B cell (primary cell): ENCODE measurements around the gene ZCCHC2. TPM values are rescaled to one million over a fixed set of nuclear protein-coding genes. Genes with fewer than 3 reads are reported as not detected.

Experiments
- ATAC-seq: fragments of 200-7000 bp; cut with Tn5 transposase; one replicate; pipeline ENCODE4 v1.10.0; 2021; ENCODE audit warnings: low read depth, mild to moderate bottlenecking, moderate number of reproducible peaks, moderate library complexity
- CTCF ChIA-PET: fragments of 350-600 bp; sonication (Branson Sonifier 250); formaldehyde crosslinking; loops from one replicate; lab custom pipeline; 2021; ENCODE audit warnings: antibody characterized with exemption, inconsistent platforms; lab: Charles Lee
- POLR2A ChIA-PET: fragments of 350-600 bp; sonication (Branson Sonifier 250); formaldehyde crosslinking; loops from one replicate; lab custom pipeline; 2021; ENCODE audit warnings: antibody characterized with exemption; lab: Charles Lee
- DNase-seq: peaks from one replicate; pipeline ENCODE4 v3.0.0; 2013
- H2AFZ ChIP-seq: 2 replicates; pipeline ENCODE4 v1.6.1; 2012; ENCODE audit warnings: mild to moderate bottlenecking, low read depth, low read length; ENCODE audit not compliant: insufficient read depth, poor library complexity, severe bottlenecking
- H3K27ac ChIP-seq, 2 donors: 1 replicate in 1 of 2; 2 replicates in 1 of 2; pipeline ENCODE4 v1.5.1; 2012 to 2013; ENCODE audit warnings: low read length in 2 of 2, mild to moderate bottlenecking in 2 of 2, moderate library complexity in 1 of 2
- H3K27me3 ChIP-seq, 4 experiments: fragments of 200-600 bp in 1 of 4; sonication (generic) in 1 of 4; replicated peaks in 1 of 4; 1 replicate in 2 of 4; 2 replicates in 2 of 4; pipeline versions ENCODE4 v1.6.1 to v1.7.0; 2013 to 2016; ENCODE audit warnings: low read length in 3 of 4, mild to moderate bottlenecking in 2 of 4, mixed read lengths in 1 of 4, moderate library complexity in 1 of 4; ENCODE audit not compliant: insufficient read depth in 4 of 4, control insufficient read depth in 3 of 4; ENCODE audit errors: control extremely low read depth in 1 of 4
- H3K36me3 ChIP-seq, 2 experiments: replicated peaks in 1 of 2; 1 replicate in 1 of 2; 2 replicates in 1 of 2; pipeline versions ENCODE4 v1.6.1 to v1.7.1; 2013; ENCODE audit warnings: low read length in 1 of 2; ENCODE audit not compliant: insufficient read depth in 2 of 2, control insufficient read depth in 1 of 2; ENCODE audit errors: control extremely low read depth in 1 of 2, extremely low read depth in 1 of 2
- H3K4me1 ChIP-seq, 2 donors: fragments of 200-600 bp in 1 of 2; sonication (generic) in 1 of 2; 1 replicate in 1 of 2; 2 replicates in 1 of 2; pipeline versions ENCODE4 v1.5.1 to v1.6.1; 2013 to 2017; ENCODE audit warnings: low read length in 2 of 2; ENCODE audit not compliant: control insufficient read depth in 2 of 2, insufficient read depth in 2 of 2
- H3K4me2 ChIP-seq: replicated peaks from 2 replicates; pipeline ENCODE3; 2012; ENCODE audit warnings: mild to moderate bottlenecking, low read depth, low read length; ENCODE audit not compliant: poor library complexity, severe bottlenecking
- H3K4me3 ChIP-seq, 5 experiments: fragments of 200-600 bp in 1 of 5; sonication (generic) in 1 of 5; 1 replicate in 3 of 5; 2 replicates in 2 of 5; pipeline versions ENCODE4 v1.5.1 to v1.7.0; 2011 to 2016; ENCODE audit warnings: low read length in 4 of 5, mild to moderate bottlenecking in 4 of 5, low read depth in 2 of 5, control low read depth in 1 of 5, moderate library complexity in 1 of 5; ENCODE audit not compliant: insufficient read depth in 1 of 5; ENCODE audit errors: control extremely low read depth in 1 of 5, extremely low read depth in 1 of 5
- H3K79me2 ChIP-seq: fragments of 200-600 bp; sonication (generic); one replicate; pipeline ENCODE4 v1.6.0; 2016; ENCODE audit warnings: low read length; ENCODE audit not compliant: control insufficient read depth, insufficient read depth
- H3K9ac ChIP-seq: fragments of 200-600 bp; sonication (generic); 2 replicates; pipeline ENCODE4 v1.6.1; 2017; ENCODE audit warnings: mild to moderate bottlenecking, low read length, moderate library complexity
- H3K9me3 ChIP-seq, 3 donors: one replicate each; pipeline versions ENCODE4 v1.6.1 to v1.7.1; 2013; ENCODE audit warnings: low read length in 2 of 3; ENCODE audit not compliant: control insufficient read depth in 2 of 3, insufficient read depth in 1 of 3; ENCODE audit errors: control extremely low read depth in 1 of 3
- H4K20me1 ChIP-seq: 2 replicates; pipeline ENCODE4 v1.6.0; 2012; ENCODE audit warnings: mild to moderate bottlenecking, low read length; ENCODE audit not compliant: insufficient read depth, control insufficient read depth, poor library complexity, severe bottlenecking
- H3K27ac Mint-ChIP-seq: one replicate; pipeline ENCODE4 v1.8.0; 2021; ENCODE audit warnings: mixed read lengths
- H3K27me3 Mint-ChIP-seq: one replicate; pipeline ENCODE4 v1.8.0; 2021; ENCODE audit warnings: mixed read lengths
- H3K4me1 Mint-ChIP-seq: one replicate; pipeline ENCODE4 v1.8.0; 2021; ENCODE audit warnings: mixed read lengths
- H3K4me3 Mint-ChIP-seq: one replicate; pipeline ENCODE4 v1.8.0; 2021; ENCODE audit warnings: mixed read lengths
- H3K9me3 Mint-ChIP-seq: one replicate; pipeline ENCODE4 v1.8.0; 2022; ENCODE audit warnings: mixed read lengths; ENCODE audit not compliant: insufficient read depth
- CTCF ChIP-seq: fragments of 200-600 bp; IDR thresholded peaks from one replicate; pipeline ENCODE4 v1.8.0; 2022; ENCODE audit warnings: antibody characterized with exemption, mild to moderate bottlenecking
- EZH2 ChIP-seq: IDR thresholded peaks from 2 replicates; pipeline ENCODE4 v1.6.1; 2012; ENCODE audit warnings: borderline replicate concordance, low read depth, mild to moderate bottlenecking, moderate library complexity, low read length; ENCODE audit not compliant: insufficient read depth, poor library complexity, severe bottlenecking
- WGBS: methylation state at CpG from one replicate; pipeline ENCODE4 v1.1.5; 2013; ENCODE audit warnings: missing lambda C conversion rate; ENCODE audit not compliant: insufficient coverage; 5-methylcytosine and 5-hydroxymethylcytosine counted together
- intact Hi-C: fragments of 100-400 bp; cut with micrococcal nuclease; formaldehyde crosslinking; loops from one replicate; pipeline ENCODE4 v1.10.0; 2022
- polyA plus RNA-seq: library from polyadenylated mRNA; depleted of rRNA; stranded (reverse); fragments of >200 nt; gene quantifications from 2 replicates; pipeline ENCODE4 v1.2.3, GENCODE V29; 2012
- total RNA-seq, 2 donors: library from RNA; stranded (reverse); fragments of 120-200 nt in 1 of 2; gene quantifications; 1 replicate in 1 of 2; 2 replicates in 1 of 2; pipeline versions ENCODE4 v1.2.3 to v1.2.4, GENCODE V29; 2013 to 2022

ZCCHC2 gene
- total and polyA plus RNA-seq, 2 donors (not counting 1 experiment from before 2014, with no cell fraction given): 24.5 to 53.7 TPM

GRCh38 chr18:62610351-62610700 lies 87.5 kb downstream of the ZCCHC2 start:
- H3K36me3 ChIP-seq: no peaks in the 10 kb centered on the region
- H2AFZ ChIP-seq: no peak overlapping the region
- intact Hi-C loops: no loop called here
- H3K4me3 ChIP-seq: no peak overlapping the region
- peaks cover 12% of the 10 kb centered on the region for H3K4me1 Mint-ChIP-seq
- no CpG with 5 or more reads among the region's 3 CpGs for WGBS
- H3K79me2 ChIP-seq: no peaks in the 10 kb centered on the region
- peaks cover 0 to 14% of the 10 kb centered on the region in 2 donors for H3K4me1 ChIP-seq
- H3K27me3 Mint-ChIP-seq: peaks cover 22% of the 10 kb centered on the region
- TF ChIP-seq EZH2 (no peak), CTCF (no peak)
- ChIA-PET CTCF (no interaction called here), POLR2A (no interaction called here)
- no peaks in the 10 kb centered on the region for H3K9me3 Mint-ChIP-seq
- H3K27me3 ChIP-seq: peaks cover 0 to 6% (median 2%) of the 10 kb centered on the region in 4 experiments
- H3K9me3 ChIP-seq: peaks cover 0 to 2% (median 0%) of the 10 kb centered on the region in 3 donors
- DNase-seq: no peak
- no peak overlapping the region for H3K9ac ChIP-seq
- H3K4me3 Mint-ChIP-seq: no peak overlapping the region
- no peak overlapping the region for H3K4me2 ChIP-seq
- ATAC-seq: no peak
- H3K27ac Mint-ChIP-seq: no peak overlapping the region
- no peak overlapping the region for H3K27ac ChIP-seq
- no peaks in the 10 kb centered on the region for H4K20me1 ChIP-seq

DNA sequence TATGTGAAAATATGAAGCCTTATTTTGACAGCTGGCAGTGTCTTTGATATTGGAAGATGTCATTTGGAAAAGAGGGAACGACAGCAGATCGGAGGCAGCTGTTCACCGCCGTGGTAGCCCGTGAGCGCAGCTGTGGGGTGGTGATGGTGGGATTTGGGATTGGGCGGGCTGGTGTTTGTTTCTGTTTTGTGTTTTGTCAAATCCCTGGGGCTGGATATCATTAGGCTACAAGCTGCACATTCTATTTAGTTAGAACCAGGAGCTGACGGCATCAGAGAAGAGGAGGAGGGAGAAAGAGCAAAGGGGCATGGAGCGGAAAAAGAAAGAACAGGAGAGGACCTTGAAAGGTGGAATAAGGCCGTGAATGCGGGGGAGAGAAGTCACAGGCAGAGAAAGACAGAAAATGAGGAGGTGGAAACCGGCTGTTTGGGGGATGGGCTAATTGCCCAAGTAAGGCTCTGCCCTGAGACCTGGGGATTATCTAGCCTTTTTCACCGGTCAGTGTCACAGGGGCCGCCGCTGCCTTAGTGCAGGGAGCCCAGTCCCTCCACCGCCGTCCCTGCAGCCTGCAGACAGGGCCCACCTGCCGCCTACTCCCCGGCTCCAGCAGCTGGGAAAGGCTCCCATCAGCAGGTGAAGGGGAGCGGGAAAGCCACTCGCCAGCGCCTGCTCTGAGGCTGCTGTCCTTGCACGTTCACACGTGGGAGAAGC lies 88.0 kb downstream of the ZCCHC2 start:
- H3K4me1 Mint-ChIP-seq: peaks cover 12% of the 10 kb centered on the region
- 97% methylated on average over 24 of the region's 24 CpGs for WGBS
- H3K9ac ChIP-seq: no peak overlapping the region
- ChIA-PET POLR2A (no interaction called here), CTCF (no interaction called here)
- H3K4me1 ChIP-seq: peaks cover 0 to 14% of the 10 kb centered on the region in 2 donors
- DNase-seq (no peak), ATAC-seq (no peak)
- no peaks in the 10 kb centered on the region for H3K36me3 ChIP-seq
- no peak overlapping the region for H2AFZ ChIP-seq
- peaks cover 25% of the 10 kb centered on the region for H3K27me3 Mint-ChIP-seq
- H3K27ac ChIP-seq: no peak overlapping the region
- H3K27me3 ChIP-seq: peaks cover 0 to 6% (median 2%) of the 10 kb centered on the region in 4 experiments
- TF ChIP-seq EZH2: no peak
- no peak for TF ChIP-seq CTCF
- intact Hi-C loops: no loop called here
- no peaks in the 10 kb centered on the region for H3K9me3 Mint-ChIP-seq
- no peak overlapping the region for H3K4me2 ChIP-seq
- no peaks in the 10 kb centered on the region for H3K79me2 ChIP-seq
- H3K9me3 ChIP-seq: peaks cover 0 to 2% (median 0%) of the 10 kb centered on the region in 3 donors
- no peaks in the 10 kb centered on the region for H4K20me1 ChIP-seq
- H3K4me3 ChIP-seq: no peak overlapping the region
- H3K4me3 Mint-ChIP-seq: no peak overlapping the region
- no peak overlapping the region for H3K27ac Mint-ChIP-seq
